H1 (cell line): ENCODE data around the gene ITPKC. TPM values are rescaled to one million over a fixed set of nuclear protein-coding genes. Genes with fewer than 3 reads are reported as not detected.

Experiments used
- CTCF ChIA-PET: fragments of 300-600 bp; sonication (Branson Sonifier 250); formaldehyde crosslinking; loops from one replicate; lab custom pipeline; 2021; ENCODE audit not compliant: partially characterized antibody; lab: Charles Lee
- POLR2A ChIA-PET: fragments of 300-600 bp; sonication (Branson Sonifier 250); formaldehyde crosslinking; loops from one replicate; lab custom pipeline; 2021; ENCODE audit warnings: inconsistent platforms; ENCODE audit not compliant: partially characterized antibody; lab: Charles Lee
- DNase-seq, 2 experiments: peaks; one replicate each; pipeline versions ENCODE4 v3.0.0 to v3.0.0-alpha.2; 2010 to 2022; ENCODE audit warnings: low spot score in 2 of 2, low read depth in 1 of 2, mixed read lengths in 1 of 2
- FAIRE-seq: peaks from 2 replicates; lab custom pipeline; 2011; peaks lifted over from hg19 to GRCh38; lab: Jason Lieb, UNC
- H2AFZ ChIP-seq: 2 replicates; pipeline ENCODE4 v1.8.1; 2012; ENCODE audit warnings: low read length, inconsistent platforms
- H2AK5ac ChIP-seq: 2 replicates; pipeline ENCODE4 v1.6.1; 2013; ENCODE audit warnings: low read depth, low read length
- H2BK120ac ChIP-seq: replicated peaks from 2 replicates; pipeline ENCODE3; 2013; ENCODE audit warnings: low read depth, low read length, inconsistent platforms
- H2BK12ac ChIP-seq: 2 replicates; pipeline ENCODE4 v1.6.1; 2013; ENCODE audit warnings: low read depth, low read length
- H2BK15ac ChIP-seq: 2 replicates; pipeline ENCODE4 v1.6.1; 2013; ENCODE audit warnings: low read length
- H2BK20ac ChIP-seq: 2 replicates; pipeline ENCODE4 v1.6.1; 2013; ENCODE audit warnings: low read length
- H2BK5ac ChIP-seq: 2 replicates; pipeline ENCODE4 v1.6.1; 2013; ENCODE audit warnings: low read depth, low read length
- H3K14ac ChIP-seq: 2 replicates; pipeline ENCODE4 v1.6.1; 2013; ENCODE audit warnings: inconsistent platforms; ENCODE audit not compliant: insufficient read length
- H3K18ac ChIP-seq: 2 replicates; pipeline ENCODE4 v1.6.1; 2013; ENCODE audit warnings: low read length; ENCODE audit errors: extremely low read depth
- H3K23ac ChIP-seq: 2 replicates; pipeline ENCODE4 v1.6.1; 2013; ENCODE audit warnings: inconsistent platforms; ENCODE audit not compliant: insufficient read length
- H3K23me2 ChIP-seq: 2 replicates; pipeline ENCODE4 v1.6.1; 2013; ENCODE audit warnings: low read depth, low read length
- H3K27ac ChIP-seq: 2 replicates; pipeline ENCODE4 v1.6.1; 2011; ENCODE audit warnings: low read depth, low read length, inconsistent platforms
- H3K27me3 ChIP-seq, 4 experiments: replicated peaks in 1 of 4; 1 replicate in 1 of 4; 2 replicates in 3 of 4; pipeline versions ENCODE4 v1.6.1 to v1.8.1; 2011 to 2013; ENCODE audit warnings: low read length in 3 of 4, mild to moderate bottlenecking in 3 of 4, inconsistent platforms in 2 of 4, mixed read lengths in 2 of 4, moderate library complexity in 1 of 4; ENCODE audit not compliant: control insufficient read depth in 3 of 4, insufficient read depth in 3 of 4; ENCODE audit errors: extremely low read depth in 1 of 4
- H3K36me3 ChIP-seq, 4 experiments: 2 replicates each; pipeline versions ENCODE4 v1.6.1 to v1.8.1; 2011 to 2013; ENCODE audit warnings: mild to moderate bottlenecking in 4 of 4, low read length in 3 of 4, moderate library complexity in 2 of 4, control low read depth in 1 of 4, inconsistent platforms in 1 of 4; ENCODE audit not compliant: insufficient read depth in 4 of 4, control insufficient read depth in 2 of 4
- H3K4ac ChIP-seq: replicated peaks from 2 replicates; pipeline ENCODE3; 2013; ENCODE audit warnings: low read length, low read depth, mixed read lengths, inconsistent platforms; ENCODE audit not compliant: insufficient read length
- H3K4me1 ChIP-seq, 4 experiments: replicated peaks in 1 of 4; 1 replicate in 1 of 4; 2 replicates in 3 of 4; pipeline versions ENCODE4 v1.6.1 to v1.8.1; 2011 to 2013; ENCODE audit warnings: low read length in 3 of 4, inconsistent platforms in 2 of 4, mixed read lengths in 1 of 4; ENCODE audit not compliant: insufficient read depth in 4 of 4, control insufficient read depth in 3 of 4
- H3K4me2 ChIP-seq, 2 experiments: 2 replicates each; pipeline versions ENCODE4 v1.6.1 to v1.8.1; 2011 to 2013; ENCODE audit warnings: low read depth in 2 of 2, low read length in 2 of 2, control low read depth in 1 of 2, inconsistent platforms in 1 of 2, mild to moderate bottlenecking in 1 of 2; ENCODE audit not compliant: insufficient read depth in 1 of 2
- H3K4me3 ChIP-seq, 4 experiments: fragments of 200-600, 300-600 bp in 1 of 4; sonication (generic), shearing (Covaris generic), sonication (Bioruptor Twin) in 1 of 4; 2 replicates each; pipeline versions ENCODE4 v1.5.1 to v1.8.1; 2011 to 2016; ENCODE audit warnings: low read length in 4 of 4, low read depth in 3 of 4, control low read depth in 2 of 4, inconsistent platforms in 2 of 4, mild to moderate bottlenecking in 2 of 4, mixed read lengths in 1 of 4, moderate library complexity in 1 of 4; ENCODE audit not compliant: insufficient read depth in 2 of 4; ENCODE audit errors: extremely low read depth in 1 of 4
- H3K56ac ChIP-seq: replicated peaks from 2 replicates; pipeline ENCODE3; 2013; ENCODE audit warnings: low read depth, mild to moderate bottlenecking, mixed read lengths, low read length, inconsistent platforms; ENCODE audit not compliant: insufficient read length
- H3K79me1 ChIP-seq: 2 replicates; pipeline ENCODE4 v1.6.1; 2013; ENCODE audit warnings: low read depth, low read length, control low read depth
- H3K79me2 ChIP-seq, 2 experiments: 2 replicates each; pipeline versions ENCODE4 v1.6.1 to v1.8.1; 2012 to 2013; ENCODE audit warnings: low read length in 2 of 2, mild to moderate bottlenecking in 2 of 2, inconsistent platforms in 1 of 2; ENCODE audit not compliant: insufficient read depth in 2 of 2, control insufficient read depth in 1 of 2
- H3K9ac ChIP-seq, 4 experiments: replicated peaks in 1 of 4; 1 replicate in 1 of 4; 2 replicates in 3 of 4; pipeline versions ENCODE4 v1.6.1 to v1.8.1; 2011 to 2013; ENCODE audit warnings: low read depth in 3 of 4, low read length in 3 of 4, control low read depth in 2 of 4, mild to moderate bottlenecking in 2 of 4, moderate library complexity in 2 of 4, inconsistent platforms in 1 of 4; ENCODE audit errors: extremely low read depth in 1 of 4
- H3K9me3 ChIP-seq, 2 experiments: 2 replicates each; pipeline versions ENCODE4 v1.6.1 to v1.8.1; 2012 to 2013; ENCODE audit warnings: mild to moderate bottlenecking in 2 of 2, moderate library complexity in 2 of 2, control low read depth in 1 of 2, inconsistent platforms in 1 of 2, low read depth in 1 of 2, low read length in 1 of 2, mixed read lengths in 1 of 2; ENCODE audit not compliant: insufficient read depth in 2 of 2
- H4K20me1 ChIP-seq, 2 experiments: replicated peaks in 1 of 2; 2 replicates each; pipeline versions ENCODE3 to v1.8.1; 2011 to 2013; ENCODE audit warnings: inconsistent platforms in 2 of 2, low read length in 2 of 2, mild to moderate bottlenecking in 1 of 2; ENCODE audit not compliant: insufficient read depth in 2 of 2, control insufficient read depth in 1 of 2
- H4K5ac ChIP-seq: 2 replicates; pipeline ENCODE4 v1.6.1; 2013; ENCODE audit warnings: low read length, low read depth, mixed read lengths, inconsistent platforms; ENCODE audit not compliant: insufficient read length
- H4K8ac ChIP-seq: 2 replicates; pipeline ENCODE4 v1.8.0; 2013; ENCODE audit warnings: mild to moderate bottlenecking, moderate library complexity, low read length, inconsistent platforms; ENCODE audit not compliant: insufficient read depth; ENCODE audit errors: extremely low read depth
- H4K91ac ChIP-seq: replicated peaks from 2 replicates; pipeline ENCODE3; 2013; ENCODE audit warnings: low read length, mixed read lengths, inconsistent platforms; ENCODE audit not compliant: insufficient read length
- BCL11A ChIP-seq, 2 experiments: IDR thresholded peaks; one replicate each; pipeline ENCODE4 v1.6.1; 2011; ENCODE audit warnings: low read depth in 2 of 2, low read length in 2 of 2, mild to moderate bottlenecking in 2 of 2
- CEBPB ChIP-seq: IDR thresholded peaks from 2 replicates; pipeline ENCODE4 v1.6.1; 2012; ENCODE audit warnings: low read depth, low read length
- CHD2 ChIP-seq: IDR thresholded peaks from 2 replicates; pipeline ENCODE4 v1.6.1; 2012; ENCODE audit warnings: low read length, improper control_type of control experiment
- EGR1 ChIP-seq: IDR thresholded peaks from 2 replicates; pipeline ENCODE4 v1.6.1; 2011; ENCODE audit warnings: low read depth, low read length, borderline replicate concordance
- FOSL1 ChIP-seq: IDR thresholded peaks from 2 replicates; pipeline ENCODE4 v1.6.1; 2011; ENCODE audit warnings: mild to moderate bottlenecking, low read depth, low read length, moderate library complexity; ENCODE audit not compliant: insufficient read depth
- HDAC6 ChIP-seq: IDR thresholded peaks from one replicate; pipeline ENCODE4 v1.7.1; 2012; ENCODE audit warnings: low read depth, mild to moderate bottlenecking, inconsistent platforms, low read length, moderate library complexity
- JUND ChIP-seq: IDR thresholded peaks from 2 replicates; pipeline ENCODE4 v1.6.1; 2011; ENCODE audit warnings: mild to moderate bottlenecking, improper control_type of control experiment, low read length
- KDM1A ChIP-seq: fragments of 200-600, 300-600 bp; sonication (generic); IDR thresholded peaks from 2 replicates; pipeline ENCODE4 v1.7.1; 2016; ENCODE audit warnings: mild to moderate bottlenecking, low read length, borderline replicate concordance
- RXRA ChIP-seq: IDR thresholded peaks from 2 replicates; pipeline ENCODE4 v1.6.1; 2011; ENCODE audit warnings: low read depth, mild to moderate bottlenecking, low read length, moderate library complexity; ENCODE audit not compliant: insufficient read depth
- SAP30 ChIP-seq: fragments of 300-600 bp; sonication (generic); IDR thresholded peaks from 2 replicates; pipeline ENCODE4 v1.7.1; 2012; ENCODE audit warnings: low read length, moderate library complexity, mild to moderate bottlenecking, inconsistent platforms; ENCODE audit not compliant: insufficient read depth, insufficient replicate concordance
- TAF1 ChIP-seq: IDR thresholded peaks from 2 replicates; pipeline ENCODE4 v1.6.1; 2011; ENCODE audit warnings: mild to moderate bottlenecking, low read depth, low read length
- TBP ChIP-seq: IDR thresholded peaks from 2 replicates; pipeline ENCODE4 v1.6.1; 2011; ENCODE audit warnings: low read depth, low read length, improper control_type of control experiment
- TCF12 ChIP-seq: IDR thresholded peaks from 2 replicates; pipeline ENCODE4 v1.6.1; 2011; ENCODE audit warnings: low read depth, mild to moderate bottlenecking, low read length
- WGBS, 2 experiments: shearing (Covaris generic) in 1 of 2; methylation state at CpG; one replicate each; pipeline versions ENCODE4 v1.1.6 to v1.1.7; 2013 to 2015; ENCODE audit warnings: low lambda C conversion rate in 2 of 2, mixed read lengths in 2 of 2, inconsistent platforms in 1 of 2, low coverage in 1 of 2, missing lambda C conversion rate in 1 of 2; ENCODE audit not compliant: insufficient replicate concordance in 2 of 2, insufficient coverage in 1 of 2, insufficient read length in 1 of 2; ENCODE audit errors: extremely low coverage in 1 of 2, missing lambda C conversion rate in 1 of 2; 5-methylcytosine and 5-hydroxymethylcytosine counted together
- polyA plus RNA-seq, 7 experiments: library from polyadenylated mRNA; depleted of rRNA in 3 of 7; stranded (reverse) in 5 of 7; unstranded in 2 of 7; fragments of >200 nt in 5 of 7; fragments of 200-250 nt in 2 of 7; gene quantifications; 1 replicate in 5 of 7; 2 replicates in 1 of 7; 4 replicates in 1 of 7; pipeline versions ENCODE4 v1.2.1 to v1.2.3, GENCODE V29; 2011 to 2013; ENCODE audit warnings: missing spikeins in 2 of 7, mixed read lengths in 2 of 7
- total RNA-seq: library from RNA; stranded (reverse); fragmentation: NEBNext Ultra II Directional; extraction: Animal tissue kit (Norgen Biotek cat#: 25700); gene quantifications from 2 replicates; pipeline ENCODE4 v1.2.1, GENCODE V29; 2021

Gene ITPKC
- total and polyA plus RNA-seq, 2 of the 8 experiments (the other 6 are each of a cell fraction or from before 2014, with no cell fraction given): 5.2 to 8.9 TPM

DNA sequence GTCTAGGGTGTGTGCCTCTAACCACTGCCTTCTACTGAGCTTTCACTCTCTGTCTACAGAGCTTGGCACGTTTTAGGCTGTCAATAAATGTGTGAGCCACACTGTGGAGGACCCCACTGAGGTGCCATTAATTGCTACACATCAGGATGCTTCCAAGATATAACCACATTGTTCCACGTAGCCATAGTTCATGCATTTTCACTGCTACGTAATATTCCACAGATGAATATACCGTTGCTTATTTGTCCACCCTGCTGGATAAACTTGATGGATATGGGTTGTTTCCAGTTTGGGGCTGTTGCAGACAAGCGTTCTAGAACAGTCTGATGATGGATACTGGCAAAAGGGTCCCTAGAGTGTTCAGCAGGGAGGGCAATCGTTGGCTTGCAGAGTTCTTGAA is 15.2 kb upstream of the ITPKC start:
- DNase-seq (no peak), FAIRE-seq (no peak)
- no peaks in the 10 kb centered on the region; the same call in 1 of the 2 replicates for H3K23me2 ChIP-seq
- H3K4me3 ChIP-seq: no peak overlapping the region
- H3K4me2 ChIP-seq: no peak overlapping the region
- no peaks in the 10 kb centered on the region for H3K9me3 ChIP-seq
- CTCF ChIA-PET: interaction anchor here (0.8 to 4.0 kb wide), 15 partner anchors 9 to 115 kb away, joined by 3 to 23 read pairs (median 4); no protein-coding TSS in a partner anchor
- no peak overlapping the region for H2BK120ac ChIP-seq
- H3K56ac ChIP-seq: no peak overlapping the region
- H3K27ac ChIP-seq: no peak overlapping the region
- no peaks in the 10 kb centered on the region for H3K79me2 ChIP-seq
- H3K79me1 ChIP-seq: peaks cover 3% of the 10 kb centered on the region; the same call in 1 of the 2 replicates
- POLR2A ChIA-PET: interaction anchor here (0.9 to 2.8 kb wide), 10 partner anchors 8 to 127 kb away, joined by 3 to 24 read pairs (median 4); partner anchors contain the start of genes ACTMAP, COQ8B, ITPKC and NUMBL
- 92% methylated on average over 6 of the region's 6 CpGs; no CpG with 5 or more reads in 1 of the 2 experiments for WGBS, 2 experiments
- no peaks in the 10 kb centered on the region for H3K27me3 ChIP-seq
- no peak overlapping the region for H2BK12ac ChIP-seq
- H4K91ac ChIP-seq: no peak overlapping the region
- no peak overlapping the region for H2BK15ac ChIP-seq
- no peak overlapping the region for H3K18ac ChIP-seq
- H3K36me3 ChIP-seq: peaks cover 8 to 28% (median 25%) of the 10 kb centered on the region in 4 experiments; a peak in 7 of 8 replicates
- H2BK20ac ChIP-seq: no peak overlapping the region
- H4K5ac ChIP-seq: no peak overlapping the region
- H3K14ac ChIP-seq: no peak overlapping the region
- no peak overlapping the region for H2AK5ac ChIP-seq
- H3K4me1 ChIP-seq: peaks cover 0 to 4% (median 1%) of the 10 kb centered on the region in 4 experiments; a peak in 5 of 7 replicates
- no peak overlapping the region for H3K4ac ChIP-seq
- peaks cover 0 to 5% of the 10 kb centered on the region in 2 experiments for H4K20me1 ChIP-seq
- H2AFZ ChIP-seq: no peak overlapping the region
- H3K9ac ChIP-seq: no peak overlapping the region
- no peak overlapping the region for H2BK5ac ChIP-seq
- no peak overlapping the region for H3K23ac ChIP-seq
- H4K8ac ChIP-seq: no peak overlapping the region
- no peak for TF ChIP-seq TBP
- no peak for TF ChIP-seq BCL11A (IDR thresholded peaks at IDR 0.05; ENCODE audit: low read depth in 2 of 2, low read length in 2 of 2)
- TF ChIP-seq HDAC6: no peak
- no peak for TF ChIP-seq KDM1A
- TF ChIP-seq JUND: no peak
- TF ChIP-seq RXRA: no peak
- TF ChIP-seq TCF12: no peak
- no peak for TF ChIP-seq SAP30
- no peak for TF ChIP-seq CEBPB
- TF ChIP-seq EGR1: no peak
- no peak for TF ChIP-seq CHD2
- TF ChIP-seq FOSL1: no peak
- no peak for TF ChIP-seq TAF1
